VCaP (cell line): ENCODE results near the gene TAF1B.

Experiments
- H3K27ac ChIP-seq: fragments of 450-650 bp; 2 replicates; pipeline ENCODE4 v1.5.1; 2017
- TF ChIP-seq, protein P1 (sequence below): fragments of 450-650 bp; conservative IDR thresholded peaks from 2 replicates; pipeline ENCODE4 v1.5.1; 2017; ENCODE audit warnings: mild to moderate bottlenecking, moderate library complexity

Gene TAF1B

DNA sequence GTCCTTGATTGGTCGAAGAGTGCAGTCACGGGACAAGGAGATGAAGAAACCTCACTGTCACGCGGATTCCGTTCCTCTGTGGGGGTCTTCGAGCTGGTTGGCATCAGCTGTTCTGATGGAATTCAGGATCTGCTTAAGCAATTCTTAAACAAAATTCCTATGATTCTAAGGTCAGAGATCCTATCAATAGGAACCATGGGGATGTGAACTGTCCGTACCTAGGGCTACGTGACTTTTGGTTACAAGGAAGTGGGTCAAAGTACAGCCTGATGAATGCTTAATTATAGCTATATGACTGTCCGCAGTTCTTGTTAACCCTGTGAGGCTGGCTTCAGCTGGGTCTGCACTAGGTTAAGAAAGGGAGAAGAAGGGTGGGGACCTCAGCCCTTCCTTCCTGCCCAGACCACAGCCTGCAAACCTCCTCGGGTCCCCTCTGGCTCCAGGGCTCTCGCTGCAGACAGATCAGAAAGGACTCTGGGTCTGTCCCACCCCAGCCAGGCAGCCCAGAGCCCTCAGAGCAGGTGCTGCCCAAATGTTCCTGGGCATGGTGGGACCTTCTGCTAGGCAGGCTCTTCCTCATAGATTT lies 44.2 kb upstream of the TAF1B start:
- peak overlapping the region; percentile 87 for H3K27ac ChIP-seq
- TF ChIP-seq, protein P1, sequence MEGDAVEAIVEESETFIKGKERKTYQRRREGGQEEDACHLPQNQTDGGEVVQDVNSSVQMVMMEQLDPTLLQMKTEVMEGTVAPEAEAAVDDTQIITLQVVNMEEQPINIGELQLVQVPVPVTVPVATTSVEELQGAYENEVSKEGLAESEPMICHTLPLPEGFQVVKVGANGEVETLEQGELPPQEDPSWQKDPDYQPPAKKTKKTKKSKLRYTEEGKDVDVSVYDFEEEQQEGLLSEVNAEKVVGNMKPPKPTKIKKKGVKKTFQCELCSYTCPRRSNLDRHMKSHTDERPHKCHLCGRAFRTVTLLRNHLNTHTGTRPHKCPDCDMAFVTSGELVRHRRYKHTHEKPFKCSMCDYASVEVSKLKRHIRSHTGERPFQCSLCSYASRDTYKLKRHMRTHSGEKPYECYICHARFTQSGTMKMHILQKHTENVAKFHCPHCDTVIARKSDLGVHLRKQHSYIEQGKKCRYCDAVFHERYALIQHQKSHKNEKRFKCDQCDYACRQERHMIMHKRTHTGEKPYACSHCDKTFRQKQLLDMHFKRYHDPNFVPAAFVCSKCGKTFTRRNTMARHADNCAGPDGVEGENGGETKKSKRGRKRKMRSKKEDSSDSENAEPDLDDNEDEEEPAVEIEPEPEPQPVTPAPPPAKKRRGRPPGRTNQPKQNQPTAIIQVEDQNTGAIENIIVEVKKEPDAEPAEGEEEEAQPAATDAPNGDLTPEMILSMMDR, result no peak

DNA sequence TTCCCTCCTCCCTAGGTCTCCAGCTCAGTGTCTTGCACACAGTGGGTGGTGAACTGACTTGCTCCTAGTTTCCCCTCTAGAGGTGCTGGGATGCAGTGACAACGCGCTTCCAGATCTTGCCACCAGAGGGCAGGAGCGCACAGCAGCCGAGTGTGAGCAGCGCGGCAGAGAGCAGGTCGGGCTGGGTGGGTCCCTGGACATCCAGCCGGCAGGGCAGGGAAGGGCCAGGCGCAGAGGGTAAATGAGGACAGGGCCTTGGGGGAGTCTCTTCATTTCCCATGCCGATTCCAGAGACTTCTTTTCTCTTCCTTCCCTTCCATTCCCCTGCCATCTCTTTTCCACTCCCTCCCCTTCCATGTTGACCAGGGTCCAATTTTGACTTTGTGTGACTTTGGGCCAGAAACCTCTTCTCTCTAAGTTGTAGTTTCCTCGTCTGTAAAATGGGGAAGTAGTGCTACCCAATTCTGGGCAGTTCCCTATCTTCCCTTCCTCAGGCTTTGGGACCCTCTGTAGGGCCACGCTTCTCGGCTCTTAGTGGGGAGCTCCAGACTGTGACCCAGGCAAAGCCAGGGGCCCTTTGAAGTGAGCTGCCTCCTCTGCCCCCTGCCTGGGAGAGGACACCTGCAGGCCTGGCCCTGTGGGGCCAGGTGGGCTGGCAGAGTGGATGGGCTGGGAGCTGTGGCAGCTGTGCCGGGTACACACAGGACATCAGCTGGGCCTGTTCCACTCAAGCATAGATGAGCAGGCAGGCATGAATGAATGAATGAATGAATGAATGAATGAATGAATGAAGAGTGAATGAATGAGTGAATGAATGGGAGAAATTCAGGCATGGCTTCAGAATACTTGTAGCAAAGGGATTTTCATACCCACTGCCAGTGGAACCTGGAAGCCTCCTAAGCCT lies 43.3 kb upstream of the TAF1B start:
- TF ChIP-seq, protein P1, result peak; percentile 90
- peak overlapping the region; percentile 87 for H3K27ac ChIP-seq

DNA sequence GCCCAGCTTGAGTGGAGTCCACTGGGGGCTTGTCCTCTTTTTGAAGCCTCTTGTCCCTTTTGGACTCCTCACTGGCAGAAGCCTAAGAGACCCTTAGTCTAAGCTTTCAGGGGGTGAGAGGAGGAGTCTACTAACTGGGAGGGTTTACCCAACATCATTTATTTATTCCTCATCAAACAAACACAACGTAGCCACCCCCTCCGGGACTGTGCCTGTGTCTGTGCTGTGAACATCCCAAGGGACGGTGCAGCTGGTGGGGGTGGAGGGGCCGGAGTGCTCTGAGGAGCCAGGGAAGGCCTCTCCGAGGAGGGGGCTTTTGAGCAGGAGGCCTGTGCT lies 42.7 kb upstream of the TAF1B start:
- no peak overlapping the region for H3K27ac ChIP-seq
- TF ChIP-seq, protein P1, result no peak

DNA sequence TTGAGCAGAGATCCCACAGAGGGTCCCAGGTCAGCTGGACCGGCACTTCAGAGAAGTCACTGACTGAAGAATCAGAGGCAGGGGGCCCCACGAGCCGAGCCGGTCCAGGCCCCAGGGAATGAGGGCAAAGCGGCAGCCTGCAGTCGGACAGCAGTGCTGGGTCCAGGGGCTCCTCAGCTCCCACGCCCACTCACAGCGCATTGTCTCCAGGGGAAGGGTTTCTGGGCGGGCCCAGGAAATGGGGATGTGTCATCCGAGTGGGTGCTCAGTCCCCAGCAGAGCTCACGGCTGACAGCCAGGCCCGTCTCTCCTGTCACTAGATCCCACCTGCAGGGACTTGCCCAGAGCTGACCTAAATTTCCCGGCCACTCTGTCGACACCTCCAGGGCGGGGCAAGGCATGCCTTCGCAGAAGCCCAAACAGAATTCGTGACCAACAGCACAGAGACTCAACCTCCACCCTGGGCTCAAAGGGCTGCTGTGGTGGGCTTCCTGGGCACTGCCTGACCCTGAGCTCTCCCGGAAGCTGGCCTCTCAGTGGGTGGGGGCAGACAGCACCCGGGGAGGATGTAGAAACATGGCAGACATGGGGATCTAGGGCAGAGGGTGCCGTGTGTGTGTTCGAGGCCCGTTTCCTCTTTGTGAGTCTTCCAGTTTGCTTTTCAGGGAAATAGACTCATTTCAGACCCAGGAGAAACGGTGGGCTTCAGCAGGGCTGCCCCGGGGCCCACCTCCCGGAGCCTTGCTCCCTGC lies 42.1 kb upstream of the TAF1B start:
- TF ChIP-seq, protein P1, result no peak
- no peak overlapping the region for H3K27ac ChIP-seq

DNA sequence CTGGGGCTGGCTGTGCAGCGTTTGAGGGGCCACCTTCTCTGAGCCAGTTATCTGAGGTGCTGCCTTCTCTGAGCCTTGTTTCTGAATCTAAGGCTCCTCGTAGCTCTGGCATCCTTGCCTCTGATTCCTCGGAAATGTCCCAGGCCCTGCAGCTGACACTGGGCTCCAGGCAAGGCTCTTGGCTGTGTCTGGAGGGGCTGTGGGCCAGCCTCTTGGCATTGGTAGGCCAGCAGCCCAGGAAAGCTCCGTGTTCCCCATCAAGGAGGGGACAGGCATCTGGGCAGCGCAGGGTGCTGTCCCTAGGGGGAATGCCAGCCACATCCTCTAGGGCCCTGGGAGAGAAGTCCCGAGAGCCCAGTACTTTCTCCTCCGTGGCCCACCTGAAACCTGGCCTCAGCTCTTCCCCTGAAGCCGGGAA lies 40.7 kb upstream of the TAF1B start:
- TF ChIP-seq, protein P1, result no peak

DNA sequence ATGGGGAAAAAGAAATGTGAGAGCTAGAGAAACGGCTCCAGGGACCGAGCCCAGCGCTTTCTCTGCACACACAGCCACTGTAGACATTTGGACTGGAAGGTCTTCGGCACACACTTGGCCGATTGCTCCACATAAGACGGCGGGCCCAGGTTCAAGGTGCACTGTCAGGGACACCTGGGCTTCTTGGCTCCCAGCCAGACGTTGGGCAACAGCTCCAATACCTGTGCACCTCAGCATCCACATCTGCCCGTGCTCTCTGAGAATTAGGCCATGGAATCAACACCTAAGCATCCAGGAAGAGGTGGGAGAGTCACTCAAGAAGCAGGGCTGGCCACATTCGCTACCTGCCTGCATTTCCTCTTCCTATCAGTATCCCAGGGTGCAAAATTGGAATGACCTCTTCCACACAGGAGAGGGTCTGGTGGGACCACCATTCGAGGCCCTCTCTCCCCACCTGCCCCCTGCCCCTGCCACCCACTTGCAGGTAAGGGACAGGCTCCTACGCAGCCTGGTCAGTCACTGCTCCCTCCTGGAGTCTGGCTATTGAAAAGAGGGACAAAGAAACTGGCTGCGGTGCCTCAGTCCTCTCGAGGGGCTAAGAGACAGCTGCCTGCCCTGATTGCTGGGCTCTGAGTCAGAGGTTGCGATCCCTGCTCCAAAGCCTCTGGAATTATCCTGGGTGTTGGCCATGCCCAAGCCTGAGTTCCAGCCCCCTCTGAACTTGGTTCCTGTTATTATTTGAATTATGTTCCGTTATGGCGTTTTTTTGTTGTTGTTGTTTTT lies 40.1 kb upstream of the TAF1B start:
- TF ChIP-seq, protein P1, result no peak
- no peak overlapping the region for H3K27ac ChIP-seq

More for the DNA sequence above, 40.7 kb upstream of the TAF1B start:
- no peak overlapping the region for H3K27ac ChIP-seq
